ENCODE results near the gene UVSSA.

UVSSA gene

GRCh38 chr4:1325176-1325480 lies 21.9 kb upstream of the UVSSA start:
- Mint-ChIP-seq H3K36me3 (ENCODE audit: low read depth) (peaks cover 28% of the 10 kb centered on the region), H3K27ac (no peak overlapping the region), H3K4me1 (no peaks in the 10 kb centered on the region), H3K9me3 (peaks cover 5% of the 10 kb centered on the region), H3K4me3 (no peak overlapping the region), H3K27me3 (ENCODE audit: low read depth) (no peaks in the 10 kb centered on the region)
- no peak for TF ChIP-seq CTCF (IDR thresholded peaks at IDR 0.05; ENCODE audit: unreplicated experiment in 3 of 3)

- no peaks in the 10 kb centered on the region for H3K27me3 Mint-ChIP-seq (ENCODE audit: low read depth)
- H3K27ac Mint-ChIP-seq = no peak overlapping the region
- no peak overlapping the region for H3K4me3 Mint-ChIP-seq
- H3K36me3 Mint-ChIP-seq (ENCODE audit: low read depth) = peaks cover 30% of the 10 kb centered on the region
- no peaks in the 10 kb centered on the region for H3K9me3 Mint-ChIP-seq
- no peaks in the 10 kb centered on the region for H3K4me1 Mint-ChIP-seq
- TF ChIP-seq CTCF (IDR thresholded peaks at IDR 0.05; ENCODE audit: unreplicated experiment in 3 of 3) = no peak
These were observed 21.1 kb upstream of the UVSSA start for GRCh38 chr4:1325681-1326635.

- Mint-ChIP-seq H3K4me3 (no peak overlapping the region), H3K36me3 (ENCODE audit: low read depth) (peaks cover 23% of the 10 kb centered on the region), H3K9me3 (no peaks in the 10 kb centered on the region), H3K27me3 (ENCODE audit: low read depth) (no peaks in the 10 kb centered on the region), H3K27ac (no peak overlapping the region), H3K4me1 (no peaks in the 10 kb centered on the region)
- TF ChIP-seq CTCF (IDR thresholded peaks at IDR 0.05; ENCODE audit: unreplicated experiment in 3 of 3) = no peak
These were observed 20.1 kb upstream of the UVSSA start for GRCh38 chr4:1326751-1327525.

- no peaks in the 10 kb centered on the region for H3K4me1 Mint-ChIP-seq
- no peak overlapping the region for H3K4me3 Mint-ChIP-seq
- H3K27ac Mint-ChIP-seq = no peak overlapping the region
- H3K36me3 Mint-ChIP-seq (ENCODE audit: low read depth) = peaks cover 20% of the 10 kb centered on the region
- no peaks in the 10 kb centered on the region for H3K27me3 Mint-ChIP-seq (ENCODE audit: low read depth)
- H3K9me3 Mint-ChIP-seq = no peaks in the 10 kb centered on the region
- TF ChIP-seq CTCF (IDR thresholded peaks at IDR 0.05; ENCODE audit: unreplicated experiment in 3 of 3) = no peak
These were observed 19.3 kb upstream of the UVSSA start for GRCh38 chr4:1327526-1328266.

GRCh38 chr4:1328267-1329155 lies 18.5 kb upstream of the UVSSA start:
- Mint-ChIP-seq H3K4me3 (no peak overlapping the region), H3K27ac (no peak overlapping the region), H3K9me3 (no peaks in the 10 kb centered on the region)

More at GRCh38 chr4:1328267-1329155, 18.5 kb upstream of the UVSSA start:
- no peak for TF ChIP-seq CTCF (IDR thresholded peaks at IDR 0.05; ENCODE audit: unreplicated experiment in 3 of 3)
- H3K36me3 Mint-ChIP-seq (ENCODE audit: low read depth) = peaks cover 20% of the 10 kb centered on the region
- no peaks in the 10 kb centered on the region for H3K4me1 Mint-ChIP-seq
- no peaks in the 10 kb centered on the region for H3K27me3 Mint-ChIP-seq (ENCODE audit: low read depth)
